ENCODE data around the gene RIPPLY3.

- TF ChIP-seq CTCF (IDR thresholded peaks at IDR 0.05) (no peak), POLR2A (IDR thresholded peaks at IDR 0.05) (no peak)
Observed at GRCh38 chr21:36985751-36986594, 20.5 kb upstream of the RIPPLY3 start.

Data from esophagus squamous epithelium (tissue), 4 donors.